IPS-18c (cell line): ENCODE data around the gene EFCAB7.
"Not testable (repeated sequence)": the region's sequence is repeated elsewhere in the genome, so short reads cannot be mapped to it uniquely, and the experiment has no call there.

ENCODE experiments used
- H3K4me3 ChIP-seq: 2 replicates; pipeline ENCODE4 v1.7.0; 2013; ENCODE audit warnings: low read depth, mild to moderate bottlenecking, low read length, moderate library complexity; ENCODE audit not compliant: insufficient read depth
- H3K9me3 ChIP-seq: one replicate; pipeline ENCODE4 v1.6.1; 2013; ENCODE audit warnings: mild to moderate bottlenecking, low read length, moderate library complexity; ENCODE audit not compliant: control insufficient read depth, insufficient read depth

EFCAB7 gene

GRCh38 chr1:63537006-63537405 is 13.7 kb downstream of the EFCAB7 start:
- H3K4me3 ChIP-seq = no peak overlapping the region

GRCh38 chr1:63537940-63538339 is 14.6 kb downstream of the EFCAB7 start:
- H3K9me3 ChIP-seq = no peaks in the 10 kb centered on the region
- no peak overlapping the region for H3K4me3 ChIP-seq

More at GRCh38 chr1:63537006-63537405, 13.7 kb downstream of the EFCAB7 start:
- H3K9me3 ChIP-seq = no peaks in the 10 kb centered on the region

- Histone ChIP-seq H3K9me3 (no peaks in the 10 kb centered on the region), H3K4me3 (no peak overlapping the region)
Observed at GRCh38 chr1:63545780-63546179, 22.5 kb downstream of the EFCAB7 start.

- H3K4me3 ChIP-seq = no peak overlapping the region
- no peaks in the 10 kb centered on the region for H3K9me3 ChIP-seq
Observed at GRCh38 chr1:63547621-63548294, 24.4 kb downstream of the EFCAB7 start.

- H3K4me3 ChIP-seq = no peak overlapping the region
Observed at GRCh38 chr1:63548303-63548702, 25.0 kb downstream of the EFCAB7 start.

GRCh38 chr1:63548877-63549276 is 25.6 kb downstream of the EFCAB7 start:
- Histone ChIP-seq H3K9me3 (no peaks in the 10 kb centered on the region), H3K4me3 (no peak overlapping the region)

More at GRCh38 chr1:63548303-63548702, 25.0 kb downstream of the EFCAB7 start:
- H3K9me3 ChIP-seq = no peaks in the 10 kb centered on the region

GRCh38 chr1:63555480-63555879 is 32.2 kb downstream of the EFCAB7 start:
- Histone ChIP-seq H3K4me3 (no peak overlapping the region), H3K9me3 (no peaks in the 10 kb centered on the region)

GRCh38 chr1:63557365-63557987 is 34.2 kb downstream of the EFCAB7 start:
- Histone ChIP-seq H3K4me3 (no peak overlapping the region), H3K9me3 (no peaks in the 10 kb centered on the region)

GRCh38 chr1:63559357-63559756 is 36.0 kb downstream of the EFCAB7 start:
- Histone ChIP-seq H3K9me3 (no peaks in the 10 kb centered on the region), H3K4me3 (no peak overlapping the region)

GRCh38 chr1:63563745-63564144 is 40.4 kb downstream of the EFCAB7 start:
- Histone ChIP-seq H3K9me3 (no peaks in the 10 kb centered on the region), H3K4me3 (no peak overlapping the region)

- Histone ChIP-seq H3K9me3 (no peaks in the 10 kb centered on the region), H3K4me3 (no peak overlapping the region)
Observed at GRCh38 chr1:63569068-63569467, 45.7 kb downstream of the EFCAB7 start.

GRCh38 chr1:63569640-63570316 is 46.5 kb downstream of the EFCAB7 start:
- H3K4me3 ChIP-seq = no peak overlapping the region
- no peaks in the 10 kb centered on the region for H3K9me3 ChIP-seq

- H3K4me3 ChIP-seq, H3K9me3 ChIP-seq: not testable (repeated sequence)
Observed at GRCh38 chr1:63572686-63573085, 49.4 kb downstream of the EFCAB7 start.

- H3K4me3 ChIP-seq = not testable (repeated sequence)
Observed at GRCh38 chr1:63574203-63574796, 51.0 kb downstream of the EFCAB7 start.

GRCh38 chr1:63575340-63575826 is 52.1 kb downstream of the EFCAB7 start:
- Histone ChIP-seq H3K9me3 (no peaks in the 10 kb centered on the region), H3K4me3 (no peak overlapping the region)

More at GRCh38 chr1:63574203-63574796, 51.0 kb downstream of the EFCAB7 start:
- H3K9me3 ChIP-seq = not testable (repeated sequence)

GRCh38 chr1:63586326-63586725 is 63.0 kb downstream of the EFCAB7 start:
- not testable (repeated sequence) for H3K4me3 ChIP-seq, H3K9me3 ChIP-seq

GRCh38 chr1:63590166-63590560 is 66.8 kb downstream of the EFCAB7 start:
- Histone ChIP-seq H3K9me3 (no peaks in the 10 kb centered on the region), H3K4me3 (no peak overlapping the region)
